Testis (tissue), 5 donors: Measurements from ENCODE around the gene TRIM43B. TPM values are rescaled to one million over a fixed set of nuclear protein-coding genes. Genes with fewer than 3 reads are reported as not detected.
"Not testable (repeated sequence)": the region's sequence is repeated elsewhere in the genome, so short reads cannot be mapped to it uniquely, and the experiment has no call there.

Experiments
- DNase-seq: peaks from one replicate; pipeline ENCODE4 v3.0.0-alpha.2; 2019
- H3K27ac ChIP-seq, 2 donors: fragments of 200-600 bp; sonication (generic); one replicate each; pipeline ENCODE4 v1.5.1; 2019
- H3K27me3 ChIP-seq: fragments of 200-600 bp; sonication (generic); one replicate; pipeline ENCODE4 v1.5.1; 2019
- H3K36me3 ChIP-seq: fragments of 200-600 bp; sonication (generic); one replicate; pipeline ENCODE4 v1.5.1; 2017; ENCODE audit warnings: low read depth; ENCODE audit errors: missing control alignments
- H3K4me1 ChIP-seq: fragments of 200-600 bp; sonication (generic); one replicate; pipeline ENCODE4 v1.5.1; 2019
- H3K4me3 ChIP-seq, 2 donors: fragments of 200-600 bp; sonication (generic); one replicate each; pipeline ENCODE4 v1.5.1; 2017 to 2019
- H3K9me3 ChIP-seq: fragments of 200-600 bp; sonication (generic); one replicate; pipeline ENCODE4 v1.5.1; 2017
- POLR2A ChIP-seq: fragments of 450-650 bp; IDR thresholded peaks from one replicate; pipeline ENCODE4 v1.6.1; 2017; ENCODE audit warnings: antibody characterized with exemption, mild to moderate bottlenecking, moderate library complexity
- WGBS, 2 donors: methylation state at CpG; one replicate each; pipeline ENCODE4 v1.1.5; 2018; 5-methylcytosine and 5-hydroxymethylcytosine counted together
- intact Hi-C: fragments of 100-400 bp; cut with DNase I; formaldehyde crosslinking; loops from one replicate; pipeline ENCODE4 v1.15.1; 2023; ENCODE audit warnings: low total_unique reads
- long read RNA-seq, 2 donors: transcript quantifications; one replicate each; lab custom pipeline, GENCODE V29; 2026
- polyA plus RNA-seq: library from polyadenylated mRNA; stranded (reverse); fragments of 350-450 nt; fragmentation: Illumina TruSeq; extraction: RNeasy Lipid Tissue Mini Kit (QIAGEN cat#74804); gene quantifications from one replicate; pipeline ENCODE4 v1.2.3, GENCODE V29; 2014; ENCODE audit warnings: low read depth, low replicate concordance; ENCODE audit not compliant: insufficient read depth
- total RNA-seq, 2 donors: library from RNA; depleted of rRNA; stranded (reverse); fragments of >200 nt; gene quantifications; one replicate each; pipeline ENCODE4 v1.2.3, GENCODE V29; 2016
- TF ChIP-seq, protein P1 (sequence below), 3 experiments: fragments of 450-650 bp in 2 of 3; fragments of 200-600 bp in 1 of 3; sonication (generic) in 1 of 3; IDR thresholded peaks; one replicate each; pipeline ENCODE4 v1.5.1; 2016 to 2019; ENCODE audit warnings: antibody characterized with exemption in 3 of 3, mild to moderate bottlenecking in 2 of 3, moderate library complexity in 1 of 3

Gene TRIM43B
- total RNA-seq (1 to 10 TPM in 1 of 2 donors, not detected in 1; 1.1 TPM), polyA plus RNA-seq (0.76 TPM)
- long read RNA-seq, donor 1: 0 reads
- long read RNA-seq, donor 2: 0 reads

DNA sequence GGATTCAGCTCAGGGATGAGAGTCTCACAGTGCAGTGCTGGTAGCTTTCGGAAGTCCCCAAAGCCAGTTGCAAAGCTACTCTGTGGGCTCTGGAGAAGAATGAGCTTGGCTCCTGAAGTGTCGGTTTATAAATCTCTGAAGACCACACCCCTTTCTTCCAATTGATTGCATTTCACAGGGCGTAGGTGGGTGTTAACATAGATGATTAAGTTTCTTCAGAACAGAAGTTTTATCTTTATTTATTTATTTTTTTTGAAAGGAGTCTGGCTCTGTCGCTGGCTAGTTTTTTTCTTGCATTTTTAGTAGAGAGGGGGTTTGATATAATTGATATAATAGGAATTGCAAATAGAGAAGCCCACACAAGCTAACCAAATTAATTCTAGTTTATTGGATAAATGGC, at the start of gene TRIM43B:
Gene TRIM43B (minus strand): TSS at position 101 of the 400 bp plus-strand sequence. CDS start 2,040 bp downstream, outside the sequence.
- H3K27me3 ChIP-seq, H3K9me3 ChIP-seq, intact Hi-C loops, H3K4me1 ChIP-seq, H3K27ac ChIP-seq, H3K36me3 ChIP-seq, DNase-seq: not testable (repeated sequence)
- H3K4me3 ChIP-seq: peak within 1 kb of the TSS in 1 of 2 donors; percentile 29
- 57 to 72% methylated on average over 1 to 2 of the region's 4 CpGs for WGBS, 2 donors

DNA sequence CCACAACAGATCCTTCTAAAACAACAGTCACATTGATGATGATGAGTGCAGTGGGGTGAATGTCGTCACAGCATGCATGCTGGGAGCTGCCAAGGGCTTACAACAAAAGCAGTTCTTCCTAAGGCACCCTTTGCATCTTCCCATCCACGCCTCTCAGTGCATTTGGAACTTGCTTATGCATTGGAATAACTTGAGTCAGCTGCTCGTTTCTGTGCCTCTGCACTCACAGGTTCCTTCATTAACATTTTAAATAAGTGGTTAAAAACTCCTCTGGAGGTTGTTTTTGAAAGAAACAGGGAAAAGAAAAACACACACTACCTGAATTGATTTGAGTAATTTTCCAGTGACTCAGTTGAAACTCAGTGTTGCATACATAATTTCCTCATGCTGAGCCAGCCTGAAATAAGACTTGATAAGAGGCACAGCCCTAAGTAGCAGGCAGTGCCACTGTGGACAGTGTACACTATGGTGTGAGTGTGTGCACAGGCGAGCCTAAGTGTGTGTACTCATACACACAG, 46.8 kb upstream of the TRIM43B start:
- H3K4me3 ChIP-seq: no peak overlapping the region
- 83 to 89% methylated on average over 4 of the region's 4 CpGs for WGBS, 2 donors
- intact Hi-C loops: no loop called here
- no peak overlapping the region for H3K27ac ChIP-seq
- no peaks in the 10 kb centered on the region for H3K27me3 ChIP-seq
- H3K9me3 ChIP-seq: no peaks in the 10 kb centered on the region
- DNase-seq: no peak
- TF ChIP-seq, protein P1, sequence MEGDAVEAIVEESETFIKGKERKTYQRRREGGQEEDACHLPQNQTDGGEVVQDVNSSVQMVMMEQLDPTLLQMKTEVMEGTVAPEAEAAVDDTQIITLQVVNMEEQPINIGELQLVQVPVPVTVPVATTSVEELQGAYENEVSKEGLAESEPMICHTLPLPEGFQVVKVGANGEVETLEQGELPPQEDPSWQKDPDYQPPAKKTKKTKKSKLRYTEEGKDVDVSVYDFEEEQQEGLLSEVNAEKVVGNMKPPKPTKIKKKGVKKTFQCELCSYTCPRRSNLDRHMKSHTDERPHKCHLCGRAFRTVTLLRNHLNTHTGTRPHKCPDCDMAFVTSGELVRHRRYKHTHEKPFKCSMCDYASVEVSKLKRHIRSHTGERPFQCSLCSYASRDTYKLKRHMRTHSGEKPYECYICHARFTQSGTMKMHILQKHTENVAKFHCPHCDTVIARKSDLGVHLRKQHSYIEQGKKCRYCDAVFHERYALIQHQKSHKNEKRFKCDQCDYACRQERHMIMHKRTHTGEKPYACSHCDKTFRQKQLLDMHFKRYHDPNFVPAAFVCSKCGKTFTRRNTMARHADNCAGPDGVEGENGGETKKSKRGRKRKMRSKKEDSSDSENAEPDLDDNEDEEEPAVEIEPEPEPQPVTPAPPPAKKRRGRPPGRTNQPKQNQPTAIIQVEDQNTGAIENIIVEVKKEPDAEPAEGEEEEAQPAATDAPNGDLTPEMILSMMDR (IDR thresholded peaks at IDR 0.05): no peak
- TF ChIP-seq POLR2A: no peak
- H3K4me1 ChIP-seq: no peaks in the 10 kb centered on the region
- H3K36me3 ChIP-seq: no peaks in the 10 kb centered on the region

- Histone ChIP-seq H3K4me1 (no peaks in the 10 kb centered on the region), H3K36me3 (no peaks in the 10 kb centered on the region), H3K27me3 (no peaks in the 10 kb centered on the region), H3K27ac (no peak overlapping the region), H3K9me3 (no peaks in the 10 kb centered on the region), H3K4me3 (no peak overlapping the region)
- DNase-seq: no peak
- 90% methylated on average over 8 to 9 of the region's 9 CpGs for WGBS, 2 donors
- no peak for TF ChIP-seq POLR2A
- intact Hi-C loops: no loop called here
Measured at GRCh38 chr2:95530734-95531133, 46.2 kb upstream of the TRIM43B start.

DNA sequence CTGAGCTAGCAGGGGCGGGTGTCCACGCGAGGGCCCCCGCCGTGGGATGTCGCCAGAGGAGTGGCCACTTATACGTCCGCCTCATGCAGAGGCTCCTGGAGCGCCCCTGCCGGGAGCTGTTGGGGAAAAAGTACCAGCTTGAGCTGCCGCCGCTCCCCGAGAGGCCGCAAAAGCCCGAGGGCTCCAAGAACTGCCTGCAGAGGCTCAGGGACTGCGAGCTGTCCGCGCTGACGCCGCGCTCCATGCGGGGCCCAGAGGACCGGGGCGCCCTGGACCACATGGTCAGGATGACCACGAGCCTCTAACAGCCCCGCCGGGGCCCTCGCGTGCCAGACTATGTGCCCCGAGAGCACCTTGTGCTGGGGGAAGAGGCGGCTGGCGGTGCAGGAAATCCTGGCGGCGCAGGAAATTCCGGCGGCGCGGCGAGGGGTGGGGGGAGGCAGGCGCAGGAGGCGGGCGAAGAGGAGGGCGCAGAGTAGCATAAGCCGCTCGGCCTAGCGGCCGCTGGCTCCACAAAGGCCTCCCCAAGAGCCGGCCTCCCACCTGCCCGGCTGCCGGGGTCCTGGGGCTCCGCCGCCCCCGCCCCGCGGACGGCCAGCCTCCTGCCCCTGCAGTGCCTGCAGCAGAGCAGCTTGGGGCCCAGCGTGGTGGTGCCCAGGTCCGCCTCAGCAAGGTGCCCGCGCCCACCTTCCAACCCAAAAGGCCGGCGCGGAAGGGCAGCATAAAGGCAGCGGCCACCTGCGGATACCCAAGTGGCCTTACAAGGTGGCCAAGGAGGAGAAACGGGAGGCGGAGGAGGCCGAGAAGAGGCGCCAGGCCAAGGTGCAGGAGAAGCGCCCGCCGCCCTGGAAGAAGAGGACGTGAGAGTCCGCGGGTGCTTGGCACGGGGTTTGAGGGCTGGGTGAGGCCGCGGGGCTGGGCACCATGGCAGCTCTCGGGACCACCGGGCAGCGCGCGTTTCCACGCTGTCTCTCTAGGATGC, 42.1 kb upstream of the TRIM43B start:
- TF ChIP-seq, protein P1 (IDR thresholded peaks at IDR 0.05): no peak
- no peak for TF ChIP-seq POLR2A
- whole genome bisulfite sequencing, 2 donors: 3 to 8% methylated on average over 24 to 79 of the region's 84 CpGs
- Histone ChIP-seq H3K4me1 (no peaks in the 10 kb centered on the region), H3K9me3 (no peaks in the 10 kb centered on the region), H3K4me3 (peak overlapping the region; percentile 69 to 91), H3K27me3 (no peaks in the 10 kb centered on the region), H3K27ac (peak overlapping the region; percentile 78), H3K36me3 (no peaks in the 10 kb centered on the region)
- peak; percentile 77 for DNase-seq
- intact Hi-C loops: no loop called here

DNA sequence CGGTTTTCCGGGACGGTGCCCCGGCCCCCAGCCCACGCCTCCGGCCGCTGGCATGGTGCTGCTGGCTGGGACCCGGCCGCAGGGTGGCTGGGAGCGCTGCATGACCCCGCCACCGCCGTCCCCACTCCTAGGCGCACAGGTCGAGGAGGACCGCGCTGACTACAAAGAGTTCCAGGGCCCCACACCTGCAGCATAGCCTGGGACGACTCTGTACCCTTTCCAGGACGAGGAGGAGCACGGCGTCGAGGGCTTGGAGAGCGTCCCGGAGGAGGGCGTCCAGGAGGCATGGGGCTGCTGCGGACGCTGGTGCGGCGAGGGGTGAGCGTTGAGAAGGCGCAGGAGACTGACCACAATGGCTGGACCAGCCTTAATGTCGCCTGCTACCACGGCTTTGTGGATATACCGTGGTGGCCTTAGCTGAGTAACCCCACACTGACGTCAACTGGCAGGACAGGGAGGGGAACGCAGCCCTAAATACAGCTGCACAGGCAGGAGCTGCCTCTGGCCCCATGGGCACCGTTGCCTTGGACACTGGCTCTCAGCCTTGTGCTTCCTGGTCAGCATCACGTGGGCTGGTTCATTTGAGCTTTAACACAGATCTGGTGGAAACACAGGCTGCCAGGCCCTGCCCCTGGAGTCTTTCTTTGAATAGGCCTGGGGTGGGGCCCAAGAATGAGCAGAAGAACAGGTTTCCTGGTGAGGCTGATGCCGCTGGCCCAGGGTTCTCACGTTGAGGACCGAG, 40.9 kb upstream of the TRIM43B start:
- Histone ChIP-seq H3K27ac (no peak overlapping the region), H3K27me3 (no peaks in the 10 kb centered on the region), H3K4me1 (no peaks in the 10 kb centered on the region), H3K36me3 (no peaks in the 10 kb centered on the region), H3K9me3 (no peaks in the 10 kb centered on the region), H3K4me3 (peak overlapping the region; percentile 69 to 91)
- TF ChIP-seq, protein P1 (IDR thresholded peaks at IDR 0.05): no peak
- no peak for TF ChIP-seq POLR2A
- intact Hi-C loops: no loop called here
- 51 to 74% methylated on average over 20 to 41 of the region's 41 CpGs for WGBS, 2 donors
- no peak for DNase-seq
